ENCODE results near the gene PRKAR1B.

GRCh38 chr7:713488-714230 is 13.4 kb downstream of the PRKAR1B start:
- TF ChIP-seq, protein P1, sequence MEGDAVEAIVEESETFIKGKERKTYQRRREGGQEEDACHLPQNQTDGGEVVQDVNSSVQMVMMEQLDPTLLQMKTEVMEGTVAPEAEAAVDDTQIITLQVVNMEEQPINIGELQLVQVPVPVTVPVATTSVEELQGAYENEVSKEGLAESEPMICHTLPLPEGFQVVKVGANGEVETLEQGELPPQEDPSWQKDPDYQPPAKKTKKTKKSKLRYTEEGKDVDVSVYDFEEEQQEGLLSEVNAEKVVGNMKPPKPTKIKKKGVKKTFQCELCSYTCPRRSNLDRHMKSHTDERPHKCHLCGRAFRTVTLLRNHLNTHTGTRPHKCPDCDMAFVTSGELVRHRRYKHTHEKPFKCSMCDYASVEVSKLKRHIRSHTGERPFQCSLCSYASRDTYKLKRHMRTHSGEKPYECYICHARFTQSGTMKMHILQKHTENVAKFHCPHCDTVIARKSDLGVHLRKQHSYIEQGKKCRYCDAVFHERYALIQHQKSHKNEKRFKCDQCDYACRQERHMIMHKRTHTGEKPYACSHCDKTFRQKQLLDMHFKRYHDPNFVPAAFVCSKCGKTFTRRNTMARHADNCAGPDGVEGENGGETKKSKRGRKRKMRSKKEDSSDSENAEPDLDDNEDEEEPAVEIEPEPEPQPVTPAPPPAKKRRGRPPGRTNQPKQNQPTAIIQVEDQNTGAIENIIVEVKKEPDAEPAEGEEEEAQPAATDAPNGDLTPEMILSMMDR (IDR thresholded peaks at IDR 0.05) = no peak
- no peak for TF ChIP-seq POLR2A (IDR thresholded peaks at IDR 0.05)
